A549 (cell line): Measurements from ENCODE around the gene UPK3A. TPM values are rescaled to one million over a fixed set of nuclear protein-coding genes. Genes with fewer than 3 reads are reported as not detected.

Experiments used
- ATAC-seq, 2 experiments: fragments of 200-7000 bp in 1 of 2; fragments of >200 bp in 1 of 2; cut with Nextera tagmentation in 1 of 2; cut with Tn5 transposase in 1 of 2; 3 replicates each; pipeline versions ENCODE4 v1.8.0 to v1.9.1; 2018 to 2020; ENCODE audit warnings: mild to moderate bottlenecking in 1 of 2, moderate library complexity in 1 of 2
- CTCF ChIA-PET: fragments of 300-600 bp; sonication (Branson Sonifier 250); formaldehyde crosslinking; extraction: SDS; loops from one replicate; lab custom pipeline; 2021; ENCODE audit warnings: antibody characterized with exemption, inconsistent platforms; lab: Yijun Ruan, JAX
- POLR2A ChIA-PET: fragments of 350-600 bp; formaldehyde crosslinking; extraction: SDS; loops from one replicate; lab custom pipeline; 2021; ENCODE audit warnings: antibody characterized with exemption, inconsistent platforms; lab: Yijun Ruan, JAX
- DNase-seq, 2 experiments: peaks; one replicate each; pipeline versions ENCODE4 v3.0.0 to v3.0.0-alpha.2; 2011 to 2016; ENCODE audit warnings: low read depth in 1 of 2, low spot score in 1 of 2
- FAIRE-seq: peaks from 2 replicates; lab custom pipeline; 2011; peaks lifted over from hg19 to GRCh38; lab: Jason Lieb, UNC
- H3K27ac ChIP-seq, 2 experiments: fragments of >200 bp; sonication (Bioruptor Twin); formaldehyde crosslinking; 3 replicates each; pipeline ENCODE4 v1.5.1; 2016 to 2017
- H3K4me1 ChIP-seq: fragments of >200 bp; sonication (Bioruptor Twin); formaldehyde crosslinking; 3 replicates; pipeline ENCODE4 v1.6.1; 2016
- H3K4me2 ChIP-seq: fragments of >200 bp; sonication (Bioruptor Twin); formaldehyde crosslinking; 3 replicates; pipeline ENCODE4 v1.6.1; 2016
- H3K4me3 ChIP-seq: fragments of >200 bp; sonication (Bioruptor Twin); formaldehyde crosslinking; 3 replicates; pipeline ENCODE4 v1.5.1; 2016
- H3K9me3 ChIP-seq: fragments of >200 bp; sonication (Bioruptor Twin); formaldehyde crosslinking; 3 replicates; pipeline ENCODE4 v1.6.1; 2016
- ATOH8 ChIP-seq: fragments of 250-450 bp; sonication (Bioruptor Pico); IDR thresholded peaks from 2 replicates; pipeline ENCODE4 v1.5.0; 2020; ENCODE audit warnings: low read depth, mild to moderate bottlenecking, moderate library complexity
- BHLHE40 ChIP-seq: IDR thresholded peaks from 2 replicates; pipeline ENCODE4 v1.6.1; 2012; ENCODE audit warnings: low read depth, low read length, inconsistent platforms
- CBX2 ChIP-seq: fragments of 200-600 bp; sonication (generic); IDR thresholded peaks from 2 replicates; pipeline ENCODE4 v1.6.1; 2016; ENCODE audit warnings: low read depth, mild to moderate bottlenecking, borderline replicate concordance
- CBX8 ChIP-seq: fragments of 200-600 bp; sonication (generic); IDR thresholded peaks from 2 replicates; pipeline ENCODE4 v1.6.1; 2016
- ELK1 ChIP-seq: fragments of 150-350 bp; IDR thresholded peaks from 2 replicates; pipeline ENCODE4 v1.6.1; 2014; ENCODE audit warnings: low read depth, mild to moderate bottlenecking, low read length
- EP300 ChIP-seq, 2 experiments: fragments of >200 bp; sonication (Bioruptor Twin); formaldehyde crosslinking; IDR thresholded peaks; 2 replicates in 1 of 2; 3 replicates in 1 of 2; pipeline ENCODE4 v1.6.1; 2016 to 2017
- FOSB ChIP-seq: fragments of 250-450 bp; sonication (Bioruptor Pico); IDR thresholded peaks from 2 replicates; pipeline ENCODE4 v1.5.0; 2020; ENCODE audit warnings: mild to moderate bottlenecking, moderate library complexity
- FOSL2 ChIP-seq, 2 experiments: fragments of 450-650 bp in 1 of 2; fragments of >200 bp in 1 of 2; sonication (Bioruptor Twin) in 1 of 2; formaldehyde crosslinking; IDR thresholded peaks; 2 replicates each; pipeline versions ENCODE4 v1.5.0 to v1.6.1; 2016 to 2020; ENCODE audit warnings: mild to moderate bottlenecking in 1 of 2, moderate library complexity in 1 of 2
- JUNB ChIP-seq: fragments of >200 bp; sonication (Bioruptor Twin); formaldehyde crosslinking; IDR thresholded peaks from 2 replicates; pipeline ENCODE4 v1.6.1; 2016
- KDM1A ChIP-seq: fragments of 200-600 bp; sonication (generic); IDR thresholded peaks from 2 replicates; pipeline ENCODE4 v1.6.1; 2016; ENCODE audit warnings: low read depth, mild to moderate bottlenecking
- MYC ChIP-seq: IDR thresholded peaks from 2 replicates; pipeline ENCODE4 v1.6.1; 2012; ENCODE audit warnings: mild to moderate bottlenecking, inconsistent platforms, low read length, improper control_type of control experiment, borderline replicate concordance
- NFE2L2 ChIP-seq: fragments of 150-350 bp; conservative IDR thresholded peaks from 2 replicates; pipeline ENCODE4 v1.6.1; 2014; ENCODE audit warnings: low read length
- NPAS2 ChIP-seq: fragments of 250-450 bp; sonication (Bioruptor Pico); IDR thresholded peaks from 2 replicates; pipeline ENCODE4 v1.8.0; 2022; ENCODE audit warnings: mild to moderate bottlenecking, moderate library complexity, borderline replicate concordance
- NR3C1 ChIP-seq: fragments of >200 bp; sonication (Bioruptor Twin); formaldehyde crosslinking; IDR thresholded peaks from 3 replicates; pipeline ENCODE4 v1.6.1; 2017
- PBX3 ChIP-seq: IDR thresholded peaks from 2 replicates; pipeline ENCODE4 v1.6.1; 2012
- POLR2A ChIP-seq: IDR thresholded peaks from 2 replicates; pipeline ENCODE4 v1.6.1; 2012; ENCODE audit warnings: mild to moderate bottlenecking, low read length
- RCOR1 ChIP-seq: fragments of 150-350 bp; IDR thresholded peaks from 2 replicates; pipeline ENCODE4 v1.6.1; 2014; ENCODE audit warnings: antibody characterized with exemption, low read length, low read depth
- SREBF2 ChIP-seq: fragments of 450-650 bp; IDR thresholded peaks from 2 replicates; pipeline ENCODE4 v1.6.1; 2014; ENCODE audit warnings: mild to moderate bottlenecking, moderate library complexity
- TFCP2L1 ChIP-seq: fragments of 250-450 bp; sonication (Bioruptor Pico); IDR thresholded peaks from 2 replicates; pipeline ENCODE4 v1.5.0; 2021; ENCODE audit warnings: mild to moderate bottlenecking
- ZC3H11A ChIP-seq: fragments of 450-650 bp; IDR thresholded peaks from 2 replicates; pipeline ENCODE4 v1.6.1; 2014; ENCODE audit warnings: antibody characterized with exemption, mild to moderate bottlenecking
- WGBS: methylation state at CpG from one replicate; pipeline ENCODE4 v1.1.6; 2017; ENCODE audit errors: missing lambda C conversion rate; 5-methylcytosine and 5-hydroxymethylcytosine counted together
- polyA plus RNA-seq, 4 experiments: library from polyadenylated mRNA; depleted of rRNA in 3 of 4; stranded (reverse); fragments of >200 nt; fragmentation: RNase III in 1 of 4; extraction: RNeasy Plus Mini Kit Qiagen cat#74134 plus additional on column Dnase treatment in 1 of 4; gene quantifications; 2 replicates in 3 of 4; 3 replicates in 1 of 4; pipeline ENCODE4 v1.2.3, GENCODE V29; 2011 to 2017
- TF ChIP-seq, protein P1 (sequence below): IDR thresholded peaks from 2 replicates; pipeline ENCODE4 v1.6.1; 2012

The UPK3A gene
- polyA plus RNA-seq, 2 of the 4 experiments (the other 2 are of a cell fraction), result not detected

- Histone ChIP-seq H3K4me3 (no peak overlapping the region), H3K4me2 (no peak overlapping the region), H3K27ac (no peak overlapping the region), H3K9me3 (no peaks in the 10 kb centered on the region), H3K4me1 (peaks cover 4% of the 10 kb centered on the region; the same call in 1 of the 3 replicates)
- POLR2A ChIA-PET, result no interaction called here
- ATAC-seq, result no peak
- DNase-seq, result no peak
- CTCF ChIA-PET, result no interaction called here
- no peak for FAIRE-seq
- WGBS, result 81% methylated on average over 8 of the region's 8 CpGs
- no peak for TF ChIP-seq NPAS2 (CRISPR knock-in tag)
- TF ChIP-seq KDM1A, result no peak
- TF ChIP-seq BHLHE40, result no peak
- TF ChIP-seq PBX3, result no peak
- TF ChIP-seq, protein P1, sequence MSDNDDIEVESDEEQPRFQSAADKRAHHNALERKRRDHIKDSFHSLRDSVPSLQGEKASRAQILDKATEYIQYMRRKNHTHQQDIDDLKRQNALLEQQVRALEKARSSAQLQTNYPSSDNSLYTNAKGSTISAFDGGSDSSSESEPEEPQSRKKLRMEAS, result no peak
- no peak for TF ChIP-seq ZC3H11A
- TF ChIP-seq MYC, result no peak
- TF ChIP-seq CBX2, result no peak
- TF ChIP-seq TFCP2L1 (CRISPR knock-in tag), result no peak
- no peak for TF ChIP-seq RCOR1
- TF ChIP-seq CBX8, result no peak
- TF ChIP-seq EP300 (IDR thresholded peaks at IDR 0.05), result no peak
- no peak for TF ChIP-seq POLR2A
- no peak for TF ChIP-seq SREBF2
Observed at GRCh38 chr22:45302751-45303150, 18.0 kb downstream of the UPK3A start.

DNA sequence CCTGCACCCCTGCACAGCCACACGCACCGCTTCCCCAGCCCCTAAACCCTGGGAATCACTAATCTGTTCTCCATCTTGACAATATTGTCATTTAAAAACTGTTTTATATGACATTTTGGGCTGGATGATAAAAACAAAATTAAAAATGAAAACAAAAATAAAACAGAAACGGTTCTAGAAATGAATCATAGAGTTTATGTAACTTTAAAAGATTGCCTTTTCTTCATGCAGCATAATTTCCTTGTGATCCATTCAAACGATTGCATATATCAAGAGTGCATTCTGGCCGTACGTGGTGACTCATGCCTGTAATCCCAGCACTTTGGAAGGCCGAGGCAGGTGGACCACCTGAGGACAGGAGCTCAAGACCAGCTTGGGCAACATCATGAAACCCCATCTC, 18.4 kb downstream of the UPK3A start:
- 73% methylated on average over 7 of the region's 7 CpGs for WGBS
- FAIRE-seq (no peak), DNase-seq (no peak), ATAC-seq (no peak)
- POLR2A ChIA-PET, result no interaction called here
- H3K4me2 ChIP-seq, result no peak overlapping the region
- no peak overlapping the region for H3K27ac ChIP-seq
- no peak overlapping the region for H3K4me3 ChIP-seq
- H3K4me1 ChIP-seq, result peaks cover 4% of the 10 kb centered on the region; the same call in 1 of the 3 replicates
- no peak for TF ChIP-seq FOSB (CRISPR knock-in tag)
- H3K9me3 ChIP-seq, result no peaks in the 10 kb centered on the region
- CTCF ChIA-PET, result no interaction called here

GRCh38 chr22:45304971-45305370, 20.2 kb downstream of the UPK3A start:
- ATAC-seq, result no peak
- Histone ChIP-seq H3K9me3 (no peaks in the 10 kb centered on the region), H3K4me1 (peaks cover 8% of the 10 kb centered on the region; the same call in 1 of the 3 replicates)
- no peak for TF ChIP-seq NFE2L2
- no peak for TF ChIP-seq NR3C1
- TF ChIP-seq TFCP2L1 (CRISPR knock-in tag), result no peak
- no peak for TF ChIP-seq ELK1
- TF ChIP-seq, protein P1, result no peak
- TF ChIP-seq JUNB, result no peak
- TF ChIP-seq ATOH8 (CRISPR knock-in tag), result no peak
- no peak for TF ChIP-seq ZC3H11A
- TF ChIP-seq FOSL2 (IDR thresholded peaks at IDR 0.05), result no peak
- TF ChIP-seq FOSL2 (CRISPR knock-in tag; IDR thresholded peaks at IDR 0.05), result no peak
- TF ChIP-seq, all 56 proteins: peak for 0
- no peak overlapping the region for H3K4me3 ChIP-seq
- CTCF ChIA-PET, result no interaction called here
- WGBS, result 80% methylated on average over 6 of the region's 6 CpGs
- POLR2A ChIA-PET, result no interaction called here
- no peak overlapping the region for H3K4me2 ChIP-seq
- H3K27ac ChIP-seq, result no peak overlapping the region
- FAIRE-seq (no peak), DNase-seq (no peak)
